HG03378 (cell line): Measurements from ENCODE around the gene ZC2HC1B.

ENCODE experiments used
- ATAC-seq: cut with Tn5 transposase; IDR thresholded peaks from one replicate; pipeline ENCODE4 v1.9.1; 2021; ENCODE audit warnings: mild to moderate bottlenecking, moderate library complexity; ENCODE audit not compliant: unreplicated experiment

Gene ZC2HC1B

GRCh38 chr6:143929975-143930374 lies 65.7 kb downstream of the ZC2HC1B start:
- no peak for ATAC-seq

- no peak for ATAC-seq
These were observed 70.1 kb downstream of the ZC2HC1B start for GRCh38 chr6:143934331-143934730.

GRCh38 chr6:143934867-143935266 lies 70.6 kb downstream of the ZC2HC1B start:
- no peak for ATAC-seq

- ATAC-seq, result no peak
These were observed 72.1 kb downstream of the ZC2HC1B start for GRCh38 chr6:143936347-143936746.

GRCh38 chr6:143936778-143937667 lies 72.7 kb downstream of the ZC2HC1B start:
- no peak for ATAC-seq

- no peak for ATAC-seq
These were observed 73.3 kb downstream of the ZC2HC1B start for GRCh38 chr6:143937668-143937970.

- ATAC-seq, result no peak
These were observed 75.1 kb downstream of the ZC2HC1B start for GRCh38 chr6:143939364-143939763.

- ATAC-seq, result peak; percentile 92
These were observed 75.8 kb downstream of the ZC2HC1B start for GRCh38 chr6:143940011-143940597.

GRCh38 chr6:143941852-143942627 lies 77.8 kb downstream of the ZC2HC1B start:
- peak; percentile 41 for ATAC-seq

GRCh38 chr6:143948208-143948607 lies 83.9 kb downstream of the ZC2HC1B start:
- no peak for ATAC-seq

- ATAC-seq, result no peak
These were observed 85.3 kb downstream of the ZC2HC1B start for GRCh38 chr6:143949535-143949934.

GRCh38 chr6:143949962-143950361 lies 85.7 kb downstream of the ZC2HC1B start:
- ATAC-seq, result no peak

GRCh38 chr6:143950875-143951274 lies 86.6 kb downstream of the ZC2HC1B start:
- no peak for ATAC-seq

GRCh38 chr6:143952060-143952778 lies 87.9 kb downstream of the ZC2HC1B start:
- no peak for ATAC-seq

GRCh38 chr6:143952947-143953701 lies 88.8 kb downstream of the ZC2HC1B start:
- no peak for ATAC-seq

GRCh38 chr6:143953922-143954321 lies 89.6 kb downstream of the ZC2HC1B start:
- no peak for ATAC-seq

GRCh38 chr6:143955971-143956370 lies 91.7 kb downstream of the ZC2HC1B start:
- no peak for ATAC-seq

GRCh38 chr6:143957679-143958274 lies 93.5 kb downstream of the ZC2HC1B start:
- no peak for ATAC-seq

GRCh38 chr6:143958839-143959399 lies 94.6 kb downstream of the ZC2HC1B start:
- ATAC-seq, result no peak

GRCh38 chr6:143959927-143960326 lies 95.7 kb downstream of the ZC2HC1B start:
- ATAC-seq, result no peak
